Measurements from ENCODE around the gene GFPT2. TPM values are rescaled to one million over a fixed set of nuclear protein-coding genes. Genes with fewer than 3 reads are reported as not detected.

The GFPT2 gene
- total and polyA plus RNA-seq, 9 of the 15 experiments (the other 6 are each of a cell fraction or from before 2014, with no cell fraction given), result 0.07 to 0.14 (median 0.08) TPM; not detected in 6

- H3K36me3 ChIP-seq (ENCODE audit: control insufficient read depth, insufficient read depth, low read length), result no peaks in the 10 kb centered on the region
- H4K20me1 ChIP-seq (replicated peaks; ENCODE audit: control insufficient read depth, insufficient read depth, low read length), result 0 out of 2 replicates have a peak, but pooled peaks cover 3% of the 10 kb centered on the region
- no peaks in the 10 kb centered on the region for H3K9me3 ChIP-seq (replicated peaks; ENCODE audit: control insufficient read depth, insufficient read depth, low read depth, low read length)
- H3K4me1 ChIP-seq (replicated peaks in 1 of 2; ENCODE audit: control insufficient read depth in 2 of 2, insufficient read depth in 2 of 2, low read length in 2 of 2), result no peaks in the 10 kb centered on the region; a peak in 1 of 5 replicates
- no peak overlapping the region for H2AFZ ChIP-seq (ENCODE audit: low read depth, low read length)
- H3K9ac ChIP-seq (ENCODE audit: insufficient read depth in 1 of 2, low read depth in 2 of 2, low read length in 2 of 2), result no peak overlapping the region
- ATAC-seq (no peak), DNase-seq (ENCODE audit: extremely low read depth in 1 of 4, low spot score in 3 of 4) (no peak), FAIRE-seq (no peak)
- WGBS (ENCODE audit: insufficient coverage, low coverage, missing lambda C conversion rate), result 2% methylated on average over 6 of the region's 8 CpGs
- CTCF ChIA-PET (ENCODE audit: low intra/inter-chr PET ratio), result no interaction called here
- H3K4me3 ChIP-seq, result no peak overlapping the region
- POLR2A ChIA-PET, result interaction anchor here (1.0 kb wide), 1 partner anchor 11 kb away, joined by 3 read pairs; no protein-coding TSS in a partner anchor
- BruUV-seq (replicated peaks), result no TSS peak
- in situ Hi-C loops (cut with MboI) (no loop called here), intact Hi-C loops (cut with micrococcal nuclease) (no loop called here)
- H3K9me1 ChIP-seq (ENCODE audit: control insufficient read depth, insufficient read depth, low read length), result no peaks in the 10 kb centered on the region
- H3K4me2 ChIP-seq (ENCODE audit: insufficient read depth, low read length), result no peak overlapping the region
- peaks cover 31 to 73% of the 10 kb centered on the region in 2 experiments for H3K27me3 ChIP-seq (ENCODE audit: control insufficient read depth in 2 of 2, insufficient read depth in 2 of 2, low read length in 2 of 2)
- no peak overlapping the region for H3K27ac ChIP-seq (ENCODE audit: extremely low read depth, low read depth, low read length)
- no peaks in the 10 kb centered on the region for H3K79me2 ChIP-seq (ENCODE audit: control insufficient read depth, insufficient read depth, low read length)
- TF ChIP-seq ZNF140 (CRISPR knock-in tag; IDR thresholded peaks at IDR 0.05) (no peak), HDAC8 (tag; IDR thresholded peaks at IDR 0.05) (no peak), PHF20 (IDR thresholded peaks at IDR 0.05; ENCODE audit: partially characterized antibody) (no peak), RREB1 (CRISPR knock-in tag; IDR thresholded peaks at IDR 0.05) (no peak), PPARD (CRISPR knock-in tag; IDR thresholded peaks at IDR 0.05) (no peak), RFX5 (IDR thresholded peaks at IDR 0.05; ENCODE audit: low read depth, low read length) (no peak), CBX2 (IDR thresholded peaks at IDR 0.05; ENCODE audit: insufficient read depth, low read length, poor library complexity, severe bottlenecking) (no peak)
Observed at GRCh38 chr5:180382926-180383325, 29.8 kb upstream of the GFPT2 start.

Data from K562 (cell line).